Neuron (in vitro differentiated cells): Measurements from ENCODE around the gene NAP1L4.

Experiments
- H2AFZ ChIP-seq: one replicate; pipeline ENCODE4 v1.6.1; 2013; ENCODE audit warnings: low read depth, mild to moderate bottlenecking, inconsistent platforms, low read length, moderate library complexity
- H3K27me3 ChIP-seq: one replicate; pipeline ENCODE4 v1.6.1; 2013; ENCODE audit warnings: low read length; ENCODE audit not compliant: insufficient read depth
- H3K36me3 ChIP-seq: one replicate; pipeline ENCODE4 v1.6.1; 2013; ENCODE audit warnings: low read length; ENCODE audit not compliant: insufficient read depth
- H3K4me1 ChIP-seq: one replicate; pipeline ENCODE4 v1.6.1; 2013; ENCODE audit warnings: low read length; ENCODE audit not compliant: insufficient read depth
- H3K4me3 ChIP-seq: 2 replicates; pipeline ENCODE4 v1.5.1; 2013; ENCODE audit warnings: mild to moderate bottlenecking, low read length, moderate library complexity
- H3K9me3 ChIP-seq: one replicate; pipeline ENCODE4 v1.6.1; 2013; ENCODE audit warnings: low read length

NAP1L4 gene

DNA sequence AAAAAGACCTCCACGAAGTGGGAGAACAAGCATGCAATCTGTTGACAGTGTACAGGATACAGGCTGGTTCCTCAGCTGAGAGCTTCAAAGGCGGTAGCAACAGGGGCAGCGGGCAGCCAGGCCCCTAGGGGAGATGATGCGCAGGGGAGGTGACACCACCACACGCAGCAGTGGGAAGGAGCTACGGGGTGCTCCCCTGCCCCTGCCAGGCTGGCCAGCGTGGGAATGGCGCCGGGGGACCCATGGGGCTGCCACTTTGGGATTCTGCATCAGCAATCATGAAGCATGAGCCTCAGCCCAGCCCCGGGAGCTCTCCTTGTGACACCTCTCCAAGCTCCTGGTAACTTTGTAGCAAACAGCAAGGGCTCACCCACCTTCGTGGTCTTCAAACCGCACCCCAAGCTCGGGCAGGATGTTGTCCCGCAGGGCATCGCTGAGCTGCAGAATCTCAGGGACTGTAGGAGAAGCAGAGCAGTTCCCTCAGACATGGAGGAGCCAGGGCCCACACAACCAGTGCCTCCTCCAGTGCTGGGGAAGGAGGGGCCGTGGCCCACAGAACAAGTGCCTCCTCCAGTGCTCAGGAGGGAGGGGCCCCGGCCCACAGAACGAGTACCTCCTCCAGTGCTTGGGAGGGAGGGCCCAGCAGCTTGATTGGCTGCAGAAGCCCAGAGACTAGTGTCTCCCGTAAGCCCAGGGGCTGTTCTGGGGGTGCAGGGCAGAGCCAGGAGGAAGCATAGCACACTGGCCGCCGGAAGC lies 14.6 kb upstream of the NAP1L4 start:
- H3K4me1 ChIP-seq: no peaks in the 10 kb centered on the region
- H3K9me3 ChIP-seq: no peaks in the 10 kb centered on the region
- H3K27me3 ChIP-seq: no peaks in the 10 kb centered on the region
- peaks cover 69% of the 10 kb centered on the region for H3K36me3 ChIP-seq
- H2AFZ ChIP-seq: no peak overlapping the region
- H3K4me3 ChIP-seq: no peak overlapping the region

DNA sequence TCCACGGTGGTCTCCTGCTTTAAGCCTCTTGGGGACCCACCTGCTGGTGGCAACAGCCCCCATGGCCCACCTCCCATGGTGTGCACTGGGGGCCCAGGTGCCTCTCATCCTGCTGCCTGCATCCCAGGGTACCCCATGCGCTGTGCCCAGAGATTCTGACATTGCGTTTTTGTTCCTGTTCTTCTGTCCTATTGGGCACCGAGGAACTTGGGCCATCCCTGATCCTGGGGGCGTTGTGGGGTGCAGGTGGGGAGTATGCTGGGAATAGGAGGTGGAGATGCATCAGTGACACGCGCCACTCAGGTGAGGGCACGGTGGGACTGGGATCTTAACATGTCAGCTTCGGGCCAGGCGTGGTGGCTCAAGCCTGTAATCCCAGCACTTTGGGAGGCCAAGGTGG lies 12.4 kb upstream of the NAP1L4 start:
- peaks cover 65% of the 10 kb centered on the region for H3K36me3 ChIP-seq
- no peaks in the 10 kb centered on the region for H3K4me1 ChIP-seq
- no peaks in the 10 kb centered on the region for H3K9me3 ChIP-seq
- H3K4me3 ChIP-seq: no peak overlapping the region
- H2AFZ ChIP-seq: no peak overlapping the region
- no peaks in the 10 kb centered on the region for H3K27me3 ChIP-seq

DNA sequence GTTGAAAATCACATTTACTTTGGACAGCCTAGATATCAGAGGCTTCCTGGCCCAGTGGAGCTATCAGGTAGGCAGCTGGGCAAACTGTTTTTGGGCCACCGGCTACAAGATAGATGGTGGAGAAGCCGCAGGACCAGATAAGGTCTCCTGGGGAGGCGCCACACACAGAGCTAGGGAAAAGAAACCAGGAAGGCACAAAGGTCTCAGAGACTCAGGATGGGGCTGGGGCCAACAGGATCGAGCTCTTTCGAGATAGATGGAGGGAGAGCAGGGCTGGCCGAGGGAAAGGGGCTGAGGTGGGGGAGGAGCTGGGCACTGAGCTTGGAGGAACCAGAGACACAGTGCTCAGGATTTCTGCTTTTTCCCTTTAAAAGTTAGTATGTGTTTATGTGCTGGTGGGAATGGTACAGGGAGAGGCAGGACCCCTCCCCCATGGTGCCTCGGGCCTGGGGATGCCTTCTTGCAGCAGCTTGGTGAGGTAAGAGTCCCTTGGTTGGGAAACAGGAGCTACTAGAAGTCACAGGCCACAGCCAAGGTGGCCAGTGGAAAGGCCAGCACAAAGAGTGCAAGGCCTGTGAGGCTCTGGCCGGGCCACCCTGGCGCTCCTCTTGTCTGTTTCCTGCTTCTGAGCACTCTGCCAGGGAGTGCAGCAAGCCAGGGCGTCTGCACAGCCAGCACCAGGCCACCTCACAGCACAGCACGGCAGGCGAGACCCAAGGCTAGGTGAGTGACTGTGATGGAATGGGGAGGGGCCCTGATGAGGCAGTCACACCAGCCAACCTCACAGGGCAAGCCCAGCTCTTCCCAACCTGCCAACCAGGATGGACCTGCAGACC lies 11.5 kb upstream of the NAP1L4 start:
- no peak overlapping the region for H3K4me3 ChIP-seq
- peaks cover 56% of the 10 kb centered on the region for H3K36me3 ChIP-seq
- H2AFZ ChIP-seq: no peak overlapping the region
- no peaks in the 10 kb centered on the region for H3K9me3 ChIP-seq
- H3K27me3 ChIP-seq: no peaks in the 10 kb centered on the region
- no peaks in the 10 kb centered on the region for H3K4me1 ChIP-seq

DNA sequence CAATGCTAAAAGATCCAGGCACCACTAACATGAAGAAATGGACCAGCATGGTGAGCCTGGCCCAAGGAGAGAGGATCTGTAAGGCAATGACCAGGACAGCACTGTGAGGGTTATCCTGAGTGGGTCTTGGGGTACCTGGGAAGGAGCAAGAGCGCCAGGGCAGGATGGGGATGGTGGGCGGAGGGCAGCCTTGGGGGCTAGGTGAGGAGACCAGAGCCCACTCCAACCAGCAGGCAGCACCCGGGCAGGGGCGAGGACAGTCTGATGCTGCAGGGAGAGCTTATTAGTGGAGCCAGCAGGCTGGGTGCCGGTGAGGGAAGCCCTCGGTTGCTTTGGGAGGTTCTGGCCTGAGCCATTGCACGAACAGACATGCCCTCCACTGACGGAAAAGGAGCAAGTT lies 10.7 kb upstream of the NAP1L4 start:
- Histone ChIP-seq H3K27me3 (no peaks in the 10 kb centered on the region), H3K9me3 (no peaks in the 10 kb centered on the region), H3K4me1 (no peaks in the 10 kb centered on the region), H2AFZ (no peak overlapping the region), H3K36me3 (peaks cover 56% of the 10 kb centered on the region), H3K4me3 (no peak overlapping the region)

DNA sequence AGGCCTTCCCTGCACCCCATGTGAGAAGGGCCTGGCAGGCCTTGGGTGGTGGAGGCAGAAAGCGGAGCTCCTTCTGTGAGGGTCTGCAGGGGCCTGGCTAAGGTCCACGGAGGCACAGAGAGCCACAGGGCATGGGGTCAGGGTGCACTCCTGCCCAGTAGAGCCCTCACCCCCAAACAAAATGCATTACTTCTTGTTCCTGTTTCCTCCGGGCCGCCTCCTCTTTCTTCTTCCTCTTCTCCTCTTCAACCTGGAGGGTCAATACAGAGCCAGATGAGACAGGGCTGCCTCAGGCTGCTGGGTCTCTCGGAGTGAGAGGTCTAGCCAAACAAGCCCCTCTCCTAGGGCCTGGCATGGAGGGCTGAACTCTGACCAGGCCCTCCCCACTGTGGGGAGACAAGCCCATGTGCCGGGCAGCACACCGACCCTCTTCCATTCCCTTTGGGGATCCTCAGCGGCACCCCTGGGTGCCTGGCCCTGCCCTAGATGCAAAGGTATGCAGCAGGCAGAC lies 10.3 kb upstream of the NAP1L4 start:
- peaks cover 52% of the 10 kb centered on the region for H3K36me3 ChIP-seq
- H3K27me3 ChIP-seq: no peaks in the 10 kb centered on the region
- no peaks in the 10 kb centered on the region for H3K4me1 ChIP-seq

DNA sequence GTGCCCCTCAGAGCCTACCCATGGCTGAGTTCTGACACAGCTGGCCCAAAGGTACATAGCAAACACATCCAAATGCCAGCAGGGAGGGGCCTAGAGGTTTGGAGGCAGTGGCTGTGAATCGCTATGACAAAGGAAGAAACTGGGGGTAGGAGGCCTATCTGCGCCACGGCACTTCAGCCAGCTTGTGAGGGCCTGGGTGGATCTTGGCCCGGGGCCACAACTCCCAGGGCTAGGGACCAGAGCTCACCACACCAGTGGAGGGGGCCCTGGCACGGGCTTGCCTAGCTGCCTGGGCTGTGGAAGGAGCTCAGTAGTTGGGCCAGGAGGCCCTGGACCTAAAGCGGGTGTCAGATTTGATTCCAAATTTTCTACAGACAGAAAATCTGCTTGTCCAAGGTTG lies 9.4 kb upstream of the NAP1L4 start:
- no peak overlapping the region for H3K4me3 ChIP-seq
- no peaks in the 10 kb centered on the region for H3K27me3 ChIP-seq
- no peak overlapping the region for H2AFZ ChIP-seq
- H3K36me3 ChIP-seq: peaks cover 50% of the 10 kb centered on the region
- no peaks in the 10 kb centered on the region for H3K4me1 ChIP-seq
- no peaks in the 10 kb centered on the region for H3K9me3 ChIP-seq

More for the DNA sequence above, 10.3 kb upstream of the NAP1L4 start:
- no peak overlapping the region for H3K4me3 ChIP-seq
- no peaks in the 10 kb centered on the region for H3K9me3 ChIP-seq
- no peak overlapping the region for H2AFZ ChIP-seq

DNA sequence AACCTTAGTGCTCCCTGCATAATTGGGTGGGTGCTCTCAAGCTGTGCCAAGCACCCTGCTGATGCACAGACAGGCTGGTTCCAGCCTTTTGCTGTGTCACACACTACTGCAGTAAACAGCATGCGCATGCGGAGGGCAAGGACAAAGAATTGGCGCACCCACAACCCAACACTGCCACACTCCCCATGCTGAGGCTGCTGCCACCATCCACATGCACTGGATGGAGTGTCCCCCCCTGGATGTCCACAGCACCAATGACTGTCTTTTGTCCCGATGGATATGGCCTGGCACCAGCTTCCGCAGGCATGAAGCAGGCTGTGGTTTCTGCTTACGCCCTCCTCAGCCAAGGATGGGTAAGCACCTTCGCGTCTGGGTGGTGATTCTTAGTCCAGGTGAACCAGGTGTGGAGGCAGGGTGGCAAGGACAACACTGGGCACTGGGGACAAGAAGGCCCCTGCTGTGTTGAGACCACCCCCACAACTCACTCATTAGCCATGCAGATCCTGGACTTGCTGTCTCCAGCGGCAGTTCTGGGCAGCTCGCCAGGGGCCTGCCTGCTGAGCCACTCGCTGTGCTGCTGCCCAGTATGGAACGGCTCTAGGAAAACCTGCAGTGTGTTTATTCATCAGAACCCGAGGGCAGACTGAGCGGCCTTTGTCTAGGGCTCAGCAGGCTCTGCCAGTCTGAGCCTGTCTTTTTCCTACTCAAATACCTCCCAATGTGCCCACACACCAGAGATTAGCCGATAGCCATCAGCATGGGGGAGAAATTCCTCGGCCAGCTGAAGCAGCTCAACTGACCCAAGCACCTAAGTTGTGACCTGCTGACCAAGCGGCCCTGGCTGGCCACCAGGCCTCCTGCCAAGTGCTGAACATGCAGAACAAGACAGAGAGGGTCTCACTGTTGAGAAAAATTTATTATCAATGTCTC lies 8.2 kb upstream of the NAP1L4 start:
- H2AFZ ChIP-seq: no peak overlapping the region
- no peaks in the 10 kb centered on the region for H3K4me1 ChIP-seq
- H3K27me3 ChIP-seq: no peaks in the 10 kb centered on the region
- no peak overlapping the region for H3K4me3 ChIP-seq
- peaks cover 43% of the 10 kb centered on the region for H3K36me3 ChIP-seq
- no peaks in the 10 kb centered on the region for H3K9me3 ChIP-seq

DNA sequence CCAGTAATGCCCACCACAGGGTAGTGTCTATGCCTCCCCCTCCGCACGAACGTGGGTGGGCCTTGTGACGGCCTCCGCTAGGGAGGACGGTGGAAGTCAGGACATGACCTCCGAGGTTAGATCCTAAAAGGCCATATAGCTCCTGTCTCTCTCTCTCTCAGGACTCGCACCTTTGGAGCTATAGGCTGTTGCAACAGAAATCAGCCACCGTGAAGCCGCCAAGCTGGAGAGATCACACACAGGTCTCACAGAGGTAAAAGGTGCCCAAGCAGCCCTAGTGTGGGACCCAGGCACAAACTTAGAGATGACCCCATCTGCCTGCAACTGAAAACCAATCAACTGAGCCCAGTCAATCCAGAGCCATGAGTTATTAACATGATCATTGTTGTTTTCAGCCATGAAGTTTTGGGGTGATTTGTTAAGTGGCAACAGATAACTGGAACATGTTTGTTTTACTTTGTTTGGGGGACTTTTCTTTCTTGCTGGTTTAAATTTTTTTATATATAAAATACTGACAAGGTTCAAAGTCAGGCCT lies 7.4 kb upstream of the NAP1L4 start:
- Histone ChIP-seq H2AFZ (no peak overlapping the region), H3K27me3 (no peaks in the 10 kb centered on the region), H3K9me3 (no peaks in the 10 kb centered on the region), H3K4me1 (no peaks in the 10 kb centered on the region), H3K4me3 (no peak overlapping the region), H3K36me3 (peaks cover 42% of the 10 kb centered on the region)

DNA sequence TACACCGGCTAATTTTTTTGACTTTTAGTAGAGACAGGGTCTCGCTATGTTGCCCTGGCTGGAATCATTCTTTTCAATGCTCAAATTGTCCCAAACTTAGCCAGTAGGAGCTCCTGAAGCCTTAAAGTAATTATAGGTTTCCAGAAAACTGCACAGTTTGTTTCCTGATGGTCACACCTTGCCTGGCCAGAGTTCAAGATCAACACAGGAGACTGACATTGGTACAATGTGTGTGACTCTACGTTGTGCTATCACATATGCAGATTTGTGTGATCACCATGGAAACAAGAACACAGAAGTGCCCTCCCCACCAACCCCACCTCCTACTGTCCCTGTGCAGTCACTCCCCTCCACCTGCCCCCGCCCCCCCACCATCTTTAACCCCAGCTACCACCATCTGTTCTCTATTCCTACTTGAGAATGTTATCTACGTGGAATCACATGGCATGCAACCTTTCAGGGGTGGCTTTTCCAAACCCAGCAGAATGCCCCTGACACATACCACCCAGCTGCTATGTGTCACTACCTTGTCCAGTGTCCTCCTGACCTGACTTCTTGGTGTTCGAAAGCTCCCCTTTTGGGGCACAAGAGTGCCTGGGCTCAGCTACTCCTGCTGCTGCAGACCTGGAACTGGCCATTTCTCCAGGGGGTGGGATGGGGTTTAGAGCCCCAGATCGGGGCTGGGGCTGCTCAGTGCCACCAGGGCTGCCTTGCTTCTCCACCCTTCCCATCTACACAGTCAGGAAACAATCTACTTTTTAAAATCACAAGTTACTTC lies 6.1 kb upstream of the NAP1L4 start:
- H3K27me3 ChIP-seq: no peaks in the 10 kb centered on the region
- H3K9me3 ChIP-seq: no peaks in the 10 kb centered on the region
- no peaks in the 10 kb centered on the region for H3K4me1 ChIP-seq
- H2AFZ ChIP-seq: no peak overlapping the region
- peaks cover 29% of the 10 kb centered on the region for H3K36me3 ChIP-seq
- H3K4me3 ChIP-seq: no peak overlapping the region

DNA sequence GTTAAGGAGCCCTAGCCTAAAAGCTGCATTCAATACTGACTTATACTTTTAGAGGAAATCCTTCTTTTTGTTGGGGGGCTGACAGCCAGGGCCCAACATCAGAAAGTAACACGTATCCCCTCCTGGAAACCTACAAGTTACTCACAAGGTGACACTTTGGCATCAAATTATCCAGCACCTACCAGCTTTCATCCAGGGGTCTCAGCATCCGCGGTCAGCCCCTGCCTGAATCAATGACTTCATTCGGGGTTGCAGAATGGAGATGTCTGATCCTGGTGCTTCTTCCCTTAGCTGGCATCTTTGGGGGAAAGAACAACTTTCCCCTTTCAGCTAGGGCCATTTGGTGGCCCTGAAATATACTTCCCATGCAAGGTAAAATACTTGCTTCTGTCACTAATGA lies 5.3 kb upstream of the NAP1L4 start:
- Histone ChIP-seq H3K4me3 (no peak overlapping the region), H3K36me3 (peaks cover 21% of the 10 kb centered on the region), H3K9me3 (no peaks in the 10 kb centered on the region), H3K27me3 (no peaks in the 10 kb centered on the region), H3K4me1 (peaks cover 3% of the 10 kb centered on the region), H2AFZ (no peak overlapping the region)

DNA sequence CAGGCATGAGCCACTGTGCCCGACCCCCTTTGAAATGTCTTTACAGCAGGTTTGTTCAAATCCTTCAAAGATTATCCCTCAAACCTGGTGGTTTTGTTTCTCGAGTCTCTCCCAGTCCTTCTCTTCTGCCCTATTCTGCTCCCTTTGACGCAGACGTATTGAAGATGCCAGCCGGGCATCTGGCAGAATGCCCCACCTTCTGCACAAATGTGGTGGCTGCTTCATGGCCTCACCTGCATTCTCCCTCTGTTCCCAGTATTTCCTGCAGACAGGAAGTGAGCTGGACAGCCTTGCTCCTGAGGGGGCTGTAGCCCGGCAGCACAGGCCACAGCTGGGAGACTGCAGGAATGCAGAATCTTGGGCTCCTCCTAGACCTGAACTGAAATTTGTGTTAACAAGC lies 4.8 kb upstream of the NAP1L4 start:
- Histone ChIP-seq H3K4me1 (peaks cover 3% of the 10 kb centered on the region), H3K4me3 (no peak overlapping the region), H3K36me3 (peaks cover 17% of the 10 kb centered on the region), H3K9me3 (no peaks in the 10 kb centered on the region), H2AFZ (no peak overlapping the region), H3K27me3 (no peaks in the 10 kb centered on the region)
